ENCODE measurements around the gene LSM14A.

Gene LSM14A

GRCh38 chr19:34232566-34233481 lies 60.5 kb downstream of the LSM14A start (continued):
- TF ChIP-seq ZBTB49 (tag by site-specific recombination; IDR thresholded peaks at IDR 0.05; ENCODE audit: low read depth) (no peak), ZNF112 (tag by site-specific recombination; IDR thresholded peaks at IDR 0.05) (no peak), ZNF354C (tag by site-specific recombination; IDR thresholded peaks at IDR 0.05; ENCODE audit: borderline replicate concordance, low read depth) (no peak), ZNF623 (tag by site-specific recombination; IDR thresholded peaks at IDR 0.05) (no peak), ZNF404 (tag by site-specific recombination; IDR thresholded peaks at IDR 0.05) (no peak), OSR2 (tag by site-specific recombination; IDR thresholded peaks at IDR 0.05) (peak; percentile 43), ZNF529 (tag by site-specific recombination; IDR thresholded peaks at IDR 0.05; ENCODE audit: insufficient replicate concordance) (no peak), ZEB2 (tag by site-specific recombination; IDR thresholded peaks at IDR 0.05) (peak; percentile 74), ZFP69B (tag by site-specific recombination; IDR thresholded peaks at IDR 0.05) (peak; percentile 98), ZNF223 (tag by site-specific recombination; IDR thresholded peaks at IDR 0.05) (no peak), KLF10 (tag by site-specific recombination; IDR thresholded peaks at IDR 0.05) (no peak), ZBTB21 (tag by site-specific recombination; IDR thresholded peaks at IDR 0.05) (no peak; the same call in 1 of the 2 replicates), ZNF513 (tag by site-specific recombination; IDR thresholded peaks at IDR 0.05) (no peak), KLF8 (tag by site-specific recombination; IDR thresholded peaks at IDR 0.05) (0 out of 2 replicates have a peak, but pooled peaks have one; percentile 37), ZNF114 (tag by site-specific recombination; IDR thresholded peaks at IDR 0.05) (no peak), BCL11A (tag by site-specific recombination; IDR thresholded peaks at IDR 0.05; ENCODE audit: low read depth) (no peak), ZNF169 (tag by site-specific recombination; IDR thresholded peaks at IDR 0.05) (no peak), YY2 (tag by site-specific recombination; IDR thresholded peaks at IDR 0.05) (no peak), ZNF335 (tag by site-specific recombination; conservative IDR thresholded peaks at IDR 0.05) (peak; percentile 42; the same call in 1 of the 2 replicates), ZNF148 (tag by site-specific recombination; IDR thresholded peaks at IDR 0.05; ENCODE audit: borderline replicate concordance) (no peak), ZNF549 (tag by site-specific recombination; IDR thresholded peaks at IDR 0.05) (no peak), ZNF692 (tag by site-specific recombination; IDR thresholded peaks at IDR 0.05) (peak; percentile 99), PRDM4 (tag by site-specific recombination; IDR thresholded peaks at IDR 0.05) (no peak), ZNF510 (tag by site-specific recombination; IDR thresholded peaks at IDR 0.05; ENCODE audit: insufficient replicate concordance) (no peak), ZNF138 (tag by site-specific recombination; IDR thresholded peaks at IDR 0.05; ENCODE audit: borderline replicate concordance) (no peak), ZNF2 (tag by site-specific recombination; IDR thresholded peaks at IDR 0.05) (peak; percentile 82), ZSCAN30 (tag by site-specific recombination; IDR thresholded peaks at IDR 0.05) (peak; percentile 100), ZNF362 (tag by site-specific recombination; IDR thresholded peaks at IDR 0.05) (peak; percentile 7; the same call in 1 of the 2 replicates)
